ENCODE data around the gene ALX4.

ALX4 gene

DNA sequence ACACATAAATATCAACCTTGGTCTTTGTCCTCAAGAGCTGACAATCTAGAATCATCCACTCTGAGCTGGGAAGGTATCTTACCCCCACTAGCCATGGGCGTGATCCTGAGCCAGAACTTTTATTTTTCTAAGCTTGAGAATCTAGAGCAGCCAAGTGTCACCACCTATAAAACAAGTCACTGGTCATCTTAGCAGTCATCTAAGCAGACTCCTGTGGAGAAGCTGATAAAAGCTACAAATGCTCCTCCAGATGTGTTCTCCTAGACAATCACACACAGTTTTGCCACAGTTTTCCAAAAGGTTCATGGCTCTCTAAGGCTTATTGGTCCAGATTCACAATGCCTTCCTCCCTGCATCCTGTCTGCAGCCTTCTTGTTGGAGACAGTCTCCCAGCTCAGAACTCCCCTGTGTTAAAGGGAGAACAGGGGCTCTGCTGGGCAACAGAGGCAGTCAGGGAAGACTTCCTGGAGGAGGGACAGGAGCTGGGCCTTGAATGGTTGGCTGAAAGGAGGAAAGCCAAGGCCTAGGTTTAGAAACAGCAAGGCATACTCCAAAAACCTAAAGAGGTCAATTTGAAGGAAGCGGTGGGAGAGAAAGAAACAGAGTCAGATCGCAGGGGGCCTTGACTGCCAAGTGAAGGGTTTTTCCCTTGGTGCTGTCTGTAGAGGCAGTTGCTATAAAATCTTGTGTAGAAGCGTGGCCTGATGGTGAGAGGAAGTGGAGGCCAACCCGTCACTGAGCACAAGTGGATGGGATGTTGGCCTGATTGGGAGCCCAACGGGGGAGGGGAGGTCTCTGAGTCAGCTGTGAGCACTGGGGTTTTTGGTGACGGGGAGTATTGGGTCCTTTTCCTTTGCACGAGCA, 42.0 kb downstream of the ALX4 start:
- no peaks in the 10 kb centered on the region for H3K36me3 Mint-ChIP-seq (ENCODE audit: low read depth)
- intact Hi-C loops (cut with micrococcal nuclease): no loop called here
- H3K9me3 Mint-ChIP-seq: no peaks in the 10 kb centered on the region
- no peak overlapping the region for H3K27ac Mint-ChIP-seq
- no peak overlapping the region for H3K4me3 Mint-ChIP-seq
- H3K4me1 Mint-ChIP-seq (ENCODE audit: low read depth): no peaks in the 10 kb centered on the region
- H3K27me3 Mint-ChIP-seq: no peaks in the 10 kb centered on the region

DNA sequence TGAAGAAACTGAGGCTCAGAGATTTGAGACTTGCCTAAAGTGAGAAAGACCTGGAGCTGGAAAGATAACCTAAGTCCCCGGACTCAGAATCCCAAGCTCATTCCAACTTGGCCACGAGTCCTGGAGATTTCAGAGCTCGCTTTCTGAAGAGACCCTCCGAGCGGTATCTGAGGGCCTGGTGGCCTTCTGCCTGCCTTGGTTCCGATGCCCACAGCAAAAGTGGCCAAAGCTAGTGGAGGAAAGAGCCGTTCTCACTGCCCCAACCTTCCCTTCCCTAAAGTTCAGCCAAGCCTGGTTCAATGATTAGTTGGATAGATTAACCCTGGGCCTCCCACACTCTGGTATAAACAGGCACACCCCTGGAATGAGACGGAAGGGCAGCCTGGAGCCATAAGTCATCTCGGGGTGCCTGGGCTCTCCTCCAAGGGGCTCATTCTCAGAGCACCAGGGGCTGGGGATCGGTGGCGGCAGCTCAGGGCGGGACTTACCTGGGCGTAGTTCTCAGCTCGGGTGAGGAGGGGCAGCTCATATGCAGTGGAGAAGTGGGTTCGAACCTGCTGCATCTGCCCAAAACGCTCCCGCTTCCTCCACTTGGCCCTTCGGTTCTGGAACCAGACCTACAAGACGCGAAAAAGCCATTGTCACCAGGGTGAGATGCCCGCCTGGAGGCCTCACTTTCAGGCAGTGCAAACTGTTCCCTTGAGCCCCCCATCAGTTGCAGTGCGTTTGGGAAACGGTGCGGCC, 42.8 kb downstream of the ALX4 start:
- H3K4me1 Mint-ChIP-seq (ENCODE audit: low read depth): no peaks in the 10 kb centered on the region
- H3K27ac Mint-ChIP-seq: no peak overlapping the region
- no peak overlapping the region for H3K4me3 Mint-ChIP-seq
- no peaks in the 10 kb centered on the region for H3K27me3 Mint-ChIP-seq
- intact Hi-C loops (cut with micrococcal nuclease): no loop called here
- H3K36me3 Mint-ChIP-seq (ENCODE audit: low read depth): no peaks in the 10 kb centered on the region
- no peaks in the 10 kb centered on the region for H3K9me3 Mint-ChIP-seq

DNA sequence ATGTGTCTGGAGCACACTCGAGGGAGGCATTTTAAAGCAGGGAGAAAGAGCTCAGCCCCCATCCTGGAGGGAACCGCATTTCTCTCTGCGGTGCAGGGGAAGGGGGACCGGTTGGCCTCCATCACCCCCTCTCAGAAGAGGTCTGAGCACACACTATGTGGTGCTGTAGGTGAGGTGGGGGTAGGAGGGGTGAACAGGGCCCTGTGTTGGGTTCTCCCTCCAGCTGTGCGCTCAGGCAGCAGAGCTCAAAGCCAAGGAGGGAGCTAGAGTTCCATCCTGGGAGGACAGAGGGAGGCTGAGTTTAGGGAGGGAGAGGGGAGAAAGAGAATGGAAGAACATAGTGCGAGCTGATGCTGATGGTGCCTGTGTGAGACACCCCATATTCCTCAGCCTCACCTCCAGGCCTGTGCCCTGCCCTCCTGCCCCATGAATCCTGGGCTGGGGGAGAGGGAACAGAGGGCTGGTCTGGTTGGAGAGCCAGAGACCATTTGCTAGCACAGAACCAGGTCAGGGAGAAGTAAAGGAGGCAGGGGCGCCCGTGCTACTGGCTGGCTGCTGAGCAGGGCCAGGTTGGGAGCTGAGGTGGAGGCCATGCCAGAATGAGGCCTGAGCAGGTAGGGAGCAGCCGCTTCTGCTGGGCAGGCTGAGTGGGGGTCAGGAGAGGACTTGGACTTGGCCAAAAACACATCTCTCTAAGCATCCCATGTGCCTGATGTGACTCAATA, 43.7 kb downstream of the ALX4 start:
- Mint-ChIP-seq H3K27ac (no peak overlapping the region), H3K27me3 (no peaks in the 10 kb centered on the region), H3K36me3 (ENCODE audit: low read depth) (no peaks in the 10 kb centered on the region), H3K4me1 (ENCODE audit: low read depth) (no peaks in the 10 kb centered on the region), H3K4me3 (no peak overlapping the region), H3K9me3 (no peaks in the 10 kb centered on the region)
- intact Hi-C loops (cut with micrococcal nuclease): no loop called here

DNA sequence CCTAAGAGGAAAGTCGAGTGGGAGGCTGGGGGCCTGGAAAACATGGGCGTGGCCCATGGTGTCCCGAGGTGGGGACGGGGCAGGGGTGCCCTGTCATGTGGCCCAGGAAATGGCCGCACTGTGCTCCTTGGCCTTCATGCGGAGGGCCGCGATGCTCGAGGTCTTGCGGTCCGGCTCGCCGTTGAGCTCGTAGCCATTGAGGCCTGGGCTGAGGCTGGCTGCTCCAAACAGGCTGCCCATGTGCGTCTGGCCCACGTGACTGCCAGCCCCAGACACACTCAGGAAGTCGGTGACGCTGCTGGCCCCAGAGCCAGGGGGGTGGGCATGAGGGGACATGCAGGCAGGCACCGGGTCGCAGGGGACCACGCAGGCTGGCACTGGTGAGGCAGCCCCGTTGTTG, 45.2 kb downstream of the ALX4 start:
- Mint-ChIP-seq H3K27ac (no peak overlapping the region), H3K9me3 (no peaks in the 10 kb centered on the region), H3K4me1 (ENCODE audit: low read depth) (no peaks in the 10 kb centered on the region), H3K27me3 (no peaks in the 10 kb centered on the region), H3K36me3 (ENCODE audit: low read depth) (no peaks in the 10 kb centered on the region), H3K4me3 (no peak overlapping the region)
- intact Hi-C loops (cut with micrococcal nuclease): no loop called here

DNA sequence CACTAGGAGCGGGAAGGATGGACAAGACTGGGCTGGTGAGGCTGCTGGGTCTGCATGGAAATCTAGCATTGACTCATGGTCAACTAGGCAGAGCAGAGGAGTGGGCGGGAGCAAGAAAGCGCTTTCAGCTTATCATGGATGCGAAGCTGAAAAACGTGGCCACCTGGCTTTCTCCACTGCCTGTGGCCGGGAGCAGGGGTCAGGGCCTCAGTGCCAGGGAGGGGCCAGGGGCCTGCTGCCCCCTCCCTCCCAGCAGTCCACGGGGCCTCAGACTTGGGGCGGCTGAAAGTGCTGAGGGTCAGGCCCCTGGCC, 45.5 kb downstream of the ALX4 start:
- intact Hi-C loops (cut with micrococcal nuclease): no loop called here
- no peak overlapping the region for H3K27ac Mint-ChIP-seq
- H3K36me3 Mint-ChIP-seq (ENCODE audit: low read depth): no peaks in the 10 kb centered on the region
- no peak overlapping the region for H3K4me3 Mint-ChIP-seq
- H3K27me3 Mint-ChIP-seq: no peaks in the 10 kb centered on the region
- no peaks in the 10 kb centered on the region for H3K9me3 Mint-ChIP-seq
- no peaks in the 10 kb centered on the region for H3K4me1 Mint-ChIP-seq (ENCODE audit: low read depth)

DNA sequence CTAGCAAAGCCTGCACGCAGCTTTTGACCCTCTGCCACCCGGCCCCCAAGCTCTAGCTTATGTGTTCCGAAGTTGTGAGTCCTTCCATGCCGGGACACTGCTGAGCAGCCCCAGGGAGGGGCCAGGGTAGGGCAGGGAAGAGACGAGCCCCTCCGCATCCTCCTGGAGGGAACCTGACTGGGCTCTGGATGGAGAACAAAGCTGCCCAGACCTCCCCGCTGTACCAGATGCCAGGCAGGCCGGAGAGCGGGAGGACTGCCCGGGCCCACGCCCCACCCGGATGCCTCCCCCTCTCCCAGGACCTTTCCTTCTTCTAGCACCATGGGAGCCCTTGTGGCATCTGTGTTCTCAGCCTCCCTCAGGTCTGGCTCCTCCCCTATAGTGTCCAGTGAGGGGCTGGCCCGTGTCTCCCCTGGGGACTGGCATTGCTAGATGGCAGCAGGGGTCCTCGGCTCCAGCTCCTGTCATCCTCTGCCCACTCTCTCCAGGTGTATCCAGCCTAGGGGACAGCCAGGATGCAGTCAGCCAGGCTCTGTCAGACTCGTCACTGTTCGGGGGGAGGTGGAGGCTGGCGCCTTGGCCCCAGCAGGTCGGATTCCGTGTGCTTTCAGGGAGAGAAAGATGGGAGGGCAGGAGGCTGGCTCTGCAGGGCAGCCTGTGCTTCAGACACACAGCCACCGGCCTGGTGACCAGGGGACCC, 46.1 kb downstream of the ALX4 start:
- no peaks in the 10 kb centered on the region for H3K4me1 Mint-ChIP-seq (ENCODE audit: low read depth)
- H3K9me3 Mint-ChIP-seq: no peaks in the 10 kb centered on the region
- H3K36me3 Mint-ChIP-seq (ENCODE audit: low read depth): no peaks in the 10 kb centered on the region
- H3K4me3 Mint-ChIP-seq: no peak overlapping the region
- intact Hi-C loops (cut with micrococcal nuclease): no loop called here
- H3K27ac Mint-ChIP-seq: no peak overlapping the region
- no peaks in the 10 kb centered on the region for H3K27me3 Mint-ChIP-seq

DNA sequence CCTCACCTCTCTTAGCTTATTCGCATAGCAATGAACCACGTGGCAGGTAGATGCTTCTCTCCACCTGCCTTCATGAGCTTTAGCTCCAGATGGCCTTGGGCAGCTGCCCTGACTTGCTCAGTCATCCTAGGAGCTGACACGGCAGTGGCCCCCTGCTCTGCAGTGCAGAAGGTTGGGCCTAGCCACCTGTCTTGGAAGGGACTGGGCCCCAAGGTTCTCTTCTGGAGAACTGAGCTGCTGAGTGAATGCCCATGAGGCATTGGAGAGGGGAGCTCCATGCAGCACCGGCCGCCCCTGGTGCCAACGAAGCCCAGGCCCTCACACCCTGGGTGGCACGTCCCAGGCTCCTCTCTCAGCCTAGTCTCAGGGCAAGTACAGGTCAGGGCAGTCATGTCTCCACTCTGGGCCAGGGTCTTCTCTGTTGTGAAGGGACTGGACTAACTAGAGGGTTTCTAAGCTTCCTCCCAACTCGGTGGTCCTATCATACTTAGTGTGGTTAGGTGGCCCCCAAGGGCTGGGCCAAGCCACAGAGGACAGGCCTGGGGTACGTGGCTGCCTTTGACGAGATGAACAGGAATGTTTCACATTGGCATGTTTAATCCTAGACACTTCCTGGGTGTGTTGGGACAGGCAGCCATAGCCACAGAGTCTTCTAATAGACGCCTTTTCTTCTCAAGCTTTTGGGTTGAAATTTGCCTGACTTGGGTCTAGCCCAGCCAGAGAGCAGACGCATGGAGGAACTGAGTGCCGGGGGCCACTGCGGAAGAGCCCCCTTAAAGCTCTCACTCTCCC, 47.9 kb downstream of the ALX4 start:
- Mint-ChIP-seq H3K4me3 (no peak overlapping the region), H3K4me1 (ENCODE audit: low read depth) (no peaks in the 10 kb centered on the region), H3K27ac (no peak overlapping the region), H3K36me3 (ENCODE audit: low read depth) (no peaks in the 10 kb centered on the region), H3K27me3 (no peaks in the 10 kb centered on the region), H3K9me3 (no peaks in the 10 kb centered on the region)
- intact Hi-C loops (cut with micrococcal nuclease): no loop called here

DNA sequence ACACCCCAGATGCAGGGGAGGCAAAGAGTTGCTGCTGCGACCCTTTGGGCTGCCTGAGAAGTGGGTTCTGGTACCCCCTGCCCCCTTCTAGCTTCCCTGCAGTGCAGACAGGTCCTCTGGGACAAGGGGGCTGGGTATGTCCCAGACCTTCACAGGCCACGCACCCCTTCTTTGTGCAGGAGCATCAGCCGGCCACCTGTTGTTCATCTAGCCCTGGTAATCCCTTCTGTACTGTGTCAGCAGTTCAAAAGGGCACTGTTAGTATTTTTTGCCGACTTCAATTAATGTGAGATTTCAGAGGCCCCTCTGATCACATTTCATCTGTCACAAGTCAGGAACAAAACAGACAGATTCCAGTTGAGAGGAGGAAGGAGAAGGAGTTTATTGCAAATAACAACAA, 49.9 kb downstream of the ALX4 start:
- H3K36me3 Mint-ChIP-seq (ENCODE audit: low read depth): no peaks in the 10 kb centered on the region
- H3K27ac Mint-ChIP-seq: no peak overlapping the region
- no peaks in the 10 kb centered on the region for H3K4me1 Mint-ChIP-seq (ENCODE audit: low read depth)
- H3K27me3 Mint-ChIP-seq: no peaks in the 10 kb centered on the region
- H3K4me3 Mint-ChIP-seq: no peak overlapping the region
- intact Hi-C loops (cut with micrococcal nuclease): no loop called here
- no peaks in the 10 kb centered on the region for H3K9me3 Mint-ChIP-seq

DNA sequence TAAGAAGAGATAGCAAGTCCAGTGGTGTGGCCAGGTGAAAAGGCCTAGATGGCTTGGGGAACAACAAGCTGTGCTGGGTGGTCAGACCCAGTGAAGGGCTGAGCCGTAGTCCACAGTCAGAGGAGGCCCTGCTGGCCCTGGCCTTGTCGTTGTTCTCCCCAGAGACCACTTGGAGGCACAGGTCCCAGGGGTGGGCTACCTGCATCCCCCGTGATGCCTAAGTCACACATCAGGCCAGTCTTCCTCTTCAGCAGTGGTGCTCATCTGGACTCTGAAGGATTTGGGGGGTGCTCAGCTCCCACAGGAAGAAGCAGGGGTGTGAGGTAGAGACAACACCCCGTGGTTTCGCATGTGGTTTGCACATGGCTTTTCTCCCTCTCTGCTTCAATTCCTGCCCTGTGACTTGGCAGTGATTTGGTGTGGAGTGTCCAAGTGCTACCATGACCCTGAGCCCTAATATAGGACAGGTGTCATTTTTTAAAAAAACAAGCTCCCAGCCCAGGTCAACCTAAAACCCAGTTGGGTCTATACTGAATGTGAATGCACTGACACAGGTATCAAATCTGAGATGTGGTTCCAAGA, 51.0 kb downstream of the ALX4 start:
- H3K4me3 Mint-ChIP-seq: no peak overlapping the region
- no peak overlapping the region for H3K27ac Mint-ChIP-seq
- no peaks in the 10 kb centered on the region for H3K27me3 Mint-ChIP-seq

DNA sequence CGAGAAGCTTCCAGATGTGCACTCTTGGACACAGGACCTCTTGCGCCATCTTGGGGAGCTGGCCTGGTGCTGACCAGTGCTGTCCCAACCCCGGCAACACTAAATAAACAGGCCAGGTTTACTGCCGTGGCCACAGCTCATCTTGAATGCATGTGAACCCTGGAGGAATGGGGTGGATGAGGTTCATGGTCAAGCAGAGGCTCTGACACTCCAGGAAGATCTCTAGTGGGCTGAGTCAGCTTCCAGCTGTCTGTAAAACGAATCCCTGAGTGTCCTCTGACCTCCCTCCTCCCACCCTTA, 51.8 kb downstream of the ALX4 start:
- H3K36me3 Mint-ChIP-seq (ENCODE audit: low read depth): no peaks in the 10 kb centered on the region
- H3K4me1 Mint-ChIP-seq (ENCODE audit: low read depth): no peaks in the 10 kb centered on the region
- no peak overlapping the region for H3K4me3 Mint-ChIP-seq
- intact Hi-C loops (cut with micrococcal nuclease): no loop called here
- H3K27me3 Mint-ChIP-seq: no peaks in the 10 kb centered on the region
- no peak overlapping the region for H3K27ac Mint-ChIP-seq
- peaks cover 5% of the 10 kb centered on the region for H3K9me3 Mint-ChIP-seq

More for the DNA sequence above, 51.0 kb downstream of the ALX4 start:
- no peaks in the 10 kb centered on the region for H3K36me3 Mint-ChIP-seq (ENCODE audit: low read depth)
- H3K4me1 Mint-ChIP-seq (ENCODE audit: low read depth): no peaks in the 10 kb centered on the region
- no peaks in the 10 kb centered on the region for H3K9me3 Mint-ChIP-seq
- intact Hi-C loops (cut with micrococcal nuclease): no loop called here

DNA sequence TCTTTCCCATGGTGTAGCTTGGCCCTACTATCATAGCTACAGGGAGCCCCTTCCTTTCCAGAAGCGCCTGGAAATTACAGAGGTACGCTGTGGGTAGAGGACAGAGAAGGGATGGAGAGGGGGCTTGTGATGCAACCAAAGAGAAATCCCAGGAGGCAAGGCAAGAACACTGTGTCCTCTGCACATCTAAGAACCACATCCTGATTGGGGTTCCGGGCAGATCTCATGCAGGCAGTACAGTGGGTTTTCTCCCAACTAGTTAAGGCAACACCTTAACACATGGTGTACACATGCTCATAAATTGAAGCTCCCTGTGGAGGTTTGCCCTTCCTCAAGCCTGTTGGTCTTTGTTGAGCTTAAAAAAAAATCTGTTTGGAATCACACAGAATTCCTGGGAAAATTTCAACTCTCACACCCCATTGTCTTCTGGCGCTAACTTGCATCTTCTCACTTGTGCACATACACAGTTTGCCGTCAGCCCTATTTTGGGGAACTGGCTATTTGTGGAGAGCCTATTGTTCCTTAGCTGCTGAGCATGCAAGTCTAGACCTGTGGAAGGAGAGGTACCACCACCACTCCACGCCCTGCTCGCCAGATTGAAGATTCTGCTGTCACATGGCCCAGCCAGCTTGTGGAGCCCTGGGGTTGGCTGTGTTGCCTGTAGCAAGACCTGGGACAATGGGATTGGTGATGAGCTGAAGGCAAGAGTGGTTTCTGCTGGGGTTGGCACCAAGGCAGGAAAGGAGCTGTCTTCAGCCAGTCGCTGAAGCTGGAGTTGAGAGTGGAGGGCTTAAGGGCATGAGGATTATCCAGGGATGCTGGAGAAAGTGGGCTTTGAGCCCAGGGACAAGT, 52.4 kb downstream of the ALX4 start:
- no peaks in the 10 kb centered on the region for H3K27me3 Mint-ChIP-seq
- peaks cover 6% of the 10 kb centered on the region for H3K36me3 Mint-ChIP-seq (ENCODE audit: low read depth)
- H3K4me1 Mint-ChIP-seq (ENCODE audit: low read depth): no peaks in the 10 kb centered on the region
- no peak overlapping the region for H3K4me3 Mint-ChIP-seq
- H3K9me3 Mint-ChIP-seq: peaks cover 11% of the 10 kb centered on the region
- intact Hi-C loops (cut with micrococcal nuclease): no loop called here
- no peak overlapping the region for H3K27ac Mint-ChIP-seq

DNA sequence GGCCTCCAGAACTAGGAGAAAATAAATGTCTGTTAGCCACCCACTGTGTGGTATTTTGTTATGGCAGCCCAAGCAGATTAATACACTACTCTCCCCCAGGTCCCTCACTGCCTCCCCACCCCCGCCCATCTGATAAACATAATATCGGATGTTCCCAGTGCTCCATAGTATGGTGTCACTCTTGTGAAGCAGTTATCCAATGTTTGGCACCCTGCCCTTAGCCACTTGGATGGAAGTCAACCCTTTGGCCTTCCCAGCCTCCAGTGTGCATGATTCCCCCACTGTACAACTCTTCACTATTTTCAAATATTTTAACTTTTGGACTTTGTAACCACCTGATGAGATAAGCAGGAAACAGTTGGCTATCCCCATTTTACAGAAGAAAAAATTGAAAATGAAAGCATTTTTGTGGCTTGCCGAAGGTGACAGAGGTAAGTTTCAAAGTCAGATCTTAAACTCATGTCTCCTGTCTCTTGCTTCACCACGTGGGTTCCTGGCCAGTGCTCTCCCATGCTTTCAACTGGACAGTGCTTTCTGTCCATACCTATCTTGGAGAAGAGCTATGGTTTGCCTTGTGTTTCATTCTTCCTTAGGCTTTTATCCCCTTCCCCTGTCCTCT, 53.2 kb downstream of the ALX4 start:
- no peaks in the 10 kb centered on the region for H3K4me1 Mint-ChIP-seq (ENCODE audit: low read depth)
- no peaks in the 10 kb centered on the region for H3K27me3 Mint-ChIP-seq
- no peak overlapping the region for H3K27ac Mint-ChIP-seq
- H3K9me3 Mint-ChIP-seq: peaks cover 19% of the 10 kb centered on the region
- intact Hi-C loops (cut with micrococcal nuclease): no loop called here
- peaks cover 6% of the 10 kb centered on the region for H3K36me3 Mint-ChIP-seq (ENCODE audit: low read depth)
- H3K4me3 Mint-ChIP-seq: no peak overlapping the region

All from dendritic cell treated with granulocyte-macrophage colony-stimulating factor and Interleukin-4, amounts not matched to agents 40 ng/mL and 50 ng/mL, for 4 days (primary cell).